Stimulated activated CD8-positive, alpha-beta memory T cell treated with anti-CD3 and anti-CD28 coated beads, Interleukin-15, amount 100 ng/mL, for 1 hour (primary cell): ENCODE results near the gene HHEX.

Experiments used
- DNase-seq: peaks from one replicate; pipeline ENCODE4 v3.0.0-alpha.2; 2020; ENCODE audit warnings: low read depth

Gene HHEX

DNA sequence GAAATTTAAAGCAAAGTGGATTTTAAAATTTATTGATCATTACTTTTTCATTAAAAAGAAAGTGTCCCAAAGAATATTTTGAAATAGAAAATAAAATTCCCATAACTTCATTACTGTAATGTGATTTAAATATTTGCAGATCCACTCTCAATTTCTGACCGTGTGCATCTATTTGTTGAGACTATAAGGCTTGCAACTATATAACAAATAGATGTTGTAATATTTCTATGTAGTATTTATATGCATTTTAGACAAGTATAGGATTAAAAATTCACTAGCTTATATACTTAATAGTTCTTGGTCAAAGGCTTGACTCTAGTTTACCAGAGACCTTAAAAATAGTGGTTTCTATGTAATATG lies 3.8 kb downstream of the HHEX start:
- DNase-seq = no peak

- no peak for DNase-seq
These were observed 6.2 kb downstream of the HHEX start for GRCh38 chr10:92695679-92696605.

DNA sequence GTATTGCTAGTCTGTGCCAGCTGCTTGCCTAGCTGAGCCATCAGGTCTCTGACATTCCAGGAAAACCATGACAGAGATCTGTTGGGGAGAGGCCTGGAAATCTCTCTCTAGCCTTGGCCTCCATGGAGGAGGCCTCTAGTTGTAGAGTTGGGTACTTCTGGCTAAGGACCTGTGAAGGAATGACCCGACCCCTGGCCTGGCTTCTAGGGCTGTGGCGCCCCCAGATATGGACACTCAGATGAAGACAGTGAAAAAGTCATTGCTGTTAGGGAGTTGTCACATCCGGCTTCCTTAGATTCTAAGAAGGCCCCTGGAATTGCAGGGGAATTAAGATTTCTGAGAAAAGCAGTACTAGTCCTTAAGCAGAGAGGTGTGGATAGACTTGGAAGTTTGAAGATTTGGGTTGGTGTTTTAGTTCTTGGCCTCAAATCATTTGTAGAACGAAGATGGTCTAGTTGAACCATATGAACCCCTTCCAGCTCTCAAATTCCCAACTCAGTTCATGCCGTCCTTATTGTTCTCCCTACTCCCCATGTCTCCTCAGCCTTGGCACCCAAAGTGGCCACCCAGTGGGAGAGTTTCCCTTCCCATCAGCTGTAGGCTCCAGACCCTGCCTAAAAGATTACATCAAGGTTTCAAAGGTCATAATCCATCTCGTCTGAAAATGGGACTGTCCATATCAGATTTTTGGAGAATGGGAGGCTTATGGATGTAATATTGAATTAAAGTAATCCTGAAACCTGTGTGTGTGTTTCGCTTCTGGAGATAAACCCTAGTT lies 7.0 kb downstream of the HHEX start:
- DNase-seq = no peak

DNA sequence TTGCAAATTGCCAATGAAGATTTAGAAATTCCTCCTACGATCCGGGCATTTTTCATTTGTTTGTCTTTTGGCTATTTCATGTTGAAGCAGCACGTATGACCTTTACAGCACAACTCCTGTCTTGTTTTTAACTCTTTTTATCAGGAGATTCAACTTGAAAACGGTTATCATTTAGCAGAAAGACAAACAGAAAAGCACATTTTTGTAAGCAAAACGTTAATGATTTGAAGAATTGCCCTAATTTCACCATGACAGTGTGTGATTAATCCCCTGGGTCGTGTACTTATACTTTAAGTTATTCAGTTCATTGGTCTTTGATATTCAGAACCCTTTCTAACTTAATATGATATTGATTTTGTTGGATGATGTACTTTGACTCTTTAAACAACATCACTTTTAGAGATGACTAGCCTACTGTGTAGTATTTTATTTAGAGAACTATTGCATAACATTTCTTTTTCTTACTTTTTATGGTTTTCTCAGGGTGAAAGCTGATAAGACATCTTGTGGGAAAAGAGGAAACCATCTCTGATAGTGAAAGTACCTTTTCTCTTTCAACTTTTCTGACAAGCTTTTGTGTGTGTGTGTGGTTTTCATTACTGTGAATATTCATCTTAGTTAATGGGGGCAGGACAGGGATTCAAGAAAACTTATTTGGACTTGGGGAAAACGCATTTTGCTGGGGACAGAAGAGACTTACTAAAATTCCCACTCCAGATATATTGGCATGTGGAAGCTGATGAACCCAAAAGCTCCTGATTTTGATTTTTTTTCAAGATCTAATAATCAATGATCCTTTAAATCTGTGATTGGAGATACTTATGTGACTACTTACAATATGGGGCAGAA lies 8.1 kb downstream of the HHEX start:
- DNase-seq = no peak

- no peak for DNase-seq
These were observed 9.4 kb downstream of the HHEX start for GRCh38 chr10:92699193-92699517.

- no peak for DNase-seq
These were observed 10.0 kb downstream of the HHEX start for GRCh38 chr10:92699518-92700381.

- DNase-seq = no peak
These were observed 12.7 kb downstream of the HHEX start for GRCh38 chr10:92702301-92702916.

DNA sequence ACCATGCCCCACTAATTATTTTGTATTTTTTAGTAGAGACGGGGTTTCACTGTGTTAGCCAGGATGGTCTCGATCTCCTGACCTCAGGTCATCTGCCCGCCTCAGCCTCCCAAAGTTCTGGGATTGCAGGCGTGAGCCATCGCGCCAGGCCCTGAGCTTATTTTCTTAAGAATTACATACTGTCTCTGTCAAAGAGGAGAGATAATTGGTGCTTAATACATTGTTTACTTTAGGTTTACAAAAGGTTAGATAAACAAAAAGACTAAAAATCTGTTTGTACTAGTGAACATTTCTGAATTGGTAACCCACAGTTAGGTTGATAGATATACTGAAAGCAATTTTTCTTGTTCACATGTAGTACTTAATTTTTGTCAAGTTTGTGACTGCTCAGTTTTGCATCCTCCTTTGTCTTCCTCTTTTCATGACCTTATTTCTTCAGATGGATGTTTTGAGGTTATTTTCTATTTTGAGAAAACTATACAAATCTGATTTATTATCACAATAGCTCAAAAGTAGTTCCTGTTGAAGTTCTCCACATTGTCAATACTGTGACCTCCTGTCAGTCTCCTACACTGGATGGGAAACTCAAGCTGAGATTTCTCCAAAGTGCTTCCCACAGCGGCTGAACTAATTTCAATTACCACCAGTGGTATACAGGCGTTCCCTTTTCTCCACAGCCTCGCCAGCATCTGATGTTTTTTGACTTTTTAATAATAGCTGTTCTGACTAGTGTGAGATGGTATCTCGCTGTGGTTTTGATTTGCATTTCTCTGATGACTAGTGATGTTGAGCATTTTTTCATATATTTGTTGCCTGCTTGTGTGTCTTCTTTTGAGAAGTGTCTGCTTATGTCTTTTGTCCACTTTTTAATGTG lies 22.5 kb downstream of the HHEX start:
- DNase-seq = no peak

- DNase-seq = no peak
These were observed 24.5 kb downstream of the HHEX start for GRCh38 chr10:92714152-92714845.

GRCh38 chr10:92714872-92715271 lies 25.1 kb downstream of the HHEX start:
- no peak for DNase-seq

- DNase-seq = no peak
These were observed 30.5 kb downstream of the HHEX start for GRCh38 chr10:92719991-92720830.

GRCh38 chr10:92720831-92721165 lies 31.0 kb downstream of the HHEX start:
- DNase-seq = no peak

DNA sequence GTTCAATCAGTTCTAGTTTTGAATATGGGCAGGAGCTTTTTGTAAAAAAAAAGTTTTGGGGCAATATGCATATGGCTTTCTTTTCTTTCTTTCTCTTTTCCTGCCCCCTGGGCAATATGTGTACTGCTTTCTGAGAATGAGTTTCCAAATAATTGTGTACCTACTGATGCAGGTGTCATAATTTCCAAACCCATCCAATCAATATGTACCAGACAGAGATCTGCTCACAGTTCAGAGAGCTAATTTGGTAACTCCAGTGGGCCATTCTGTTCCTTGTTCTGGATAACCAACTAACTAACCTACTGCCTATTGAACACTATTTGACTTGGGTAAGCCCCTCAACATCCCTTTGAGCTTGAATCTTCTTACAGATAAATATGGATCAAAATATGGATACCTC lies 32.6 kb downstream of the HHEX start:
- DNase-seq = no peak

- DNase-seq = no peak
These were observed 37.4 kb downstream of the HHEX start for GRCh38 chr10:92727141-92727540.

DNA sequence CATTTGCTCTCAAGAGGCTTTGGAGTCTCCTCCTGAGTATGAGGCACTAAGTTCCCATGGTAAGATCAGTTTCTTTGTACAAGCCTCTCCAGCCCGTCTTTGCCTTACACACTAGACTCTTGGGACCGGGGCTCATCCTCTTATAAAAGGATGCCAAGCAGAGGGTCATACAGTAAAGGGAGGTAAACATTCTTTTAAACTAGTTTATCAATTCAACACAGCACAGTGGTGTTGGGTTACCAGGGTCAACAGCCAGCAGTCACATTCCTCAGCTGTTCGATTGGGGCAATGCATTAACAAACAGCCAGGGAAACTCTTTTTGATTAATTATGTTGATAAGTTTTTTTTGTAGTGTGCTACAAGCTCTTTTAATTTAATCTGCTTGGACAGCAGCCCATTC lies 37.8 kb downstream of the HHEX start:
- DNase-seq = no peak

- DNase-seq = no peak
These were observed 40.1 kb downstream of the HHEX start for GRCh38 chr10:92729886-92730285.

DNA sequence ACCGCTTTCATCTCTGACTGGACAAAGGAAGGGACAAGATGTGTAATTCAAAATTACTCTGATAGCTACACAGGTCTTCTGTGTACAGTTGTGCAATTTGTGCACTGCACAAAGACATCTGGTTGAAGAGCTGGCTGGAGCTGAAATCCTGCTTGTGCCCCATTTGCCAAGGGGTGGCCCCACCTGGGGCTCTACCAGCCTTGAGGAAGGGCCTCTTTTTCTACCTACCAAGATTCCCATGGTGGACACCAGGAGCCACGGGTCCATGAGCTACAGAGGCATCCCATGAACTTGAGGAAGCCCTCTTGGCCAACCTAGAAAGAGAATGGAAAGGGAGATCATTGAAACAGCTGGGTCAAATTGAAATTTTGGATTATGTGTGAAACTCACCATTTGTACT lies 43.2 kb downstream of the HHEX start:
- DNase-seq = no peak

- no peak for DNase-seq
These were observed 44.5 kb downstream of the HHEX start for GRCh38 chr10:92734301-92734700.

DNA sequence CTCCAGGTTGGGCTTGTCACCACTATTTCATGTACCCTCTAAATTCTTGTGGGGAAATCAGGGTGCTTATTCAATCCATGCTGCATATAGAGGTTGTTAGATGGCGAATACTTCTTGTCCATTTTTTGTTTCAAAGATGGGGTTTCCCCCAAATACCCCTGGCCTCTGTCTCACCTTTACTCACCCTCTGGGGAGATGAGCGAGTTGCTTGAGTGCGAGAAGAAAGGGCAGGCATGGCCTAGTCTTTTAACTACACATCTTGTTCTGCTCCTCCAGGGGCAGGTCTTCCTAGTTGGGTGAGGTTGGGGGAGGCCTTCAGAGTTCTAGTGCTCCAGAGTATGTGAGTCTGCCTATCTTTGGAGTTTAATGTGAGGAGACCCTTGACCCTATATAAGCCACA lies 46.2 kb downstream of the HHEX start:
- DNase-seq = no peak
